Endodermal cell (in vitro differentiated cells): ENCODE results near the gene PPP1R26. TPM values are rescaled to one million over a fixed set of nuclear protein-coding genes. Genes with fewer than 3 reads are reported as not detected.

Experiments
- DNase-seq: peaks from one replicate; pipeline ENCODE4 v3.0.0-alpha.2; 2017
- H3K27ac ChIP-seq: 2 replicates; pipeline ENCODE4 v1.5.1; 2013; ENCODE audit warnings: mild to moderate bottlenecking, low read depth, low read length, moderate library complexity
- H3K27me3 ChIP-seq: 2 replicates; pipeline ENCODE4 v1.6.1; 2013; ENCODE audit warnings: mild to moderate bottlenecking, low read length, moderate library complexity; ENCODE audit not compliant: insufficient read depth, control insufficient read depth, poor library complexity, severe bottlenecking
- H3K36me3 ChIP-seq: 2 replicates; pipeline ENCODE4 v1.7.0; 2013; ENCODE audit warnings: mild to moderate bottlenecking, low read length, moderate library complexity; ENCODE audit not compliant: control insufficient read depth, insufficient read depth
- H3K4me1 ChIP-seq: one replicate; pipeline ENCODE4 v1.7.0; 2013; ENCODE audit warnings: low read length; ENCODE audit not compliant: control insufficient read depth, insufficient read depth
- H3K4me3 ChIP-seq: 2 replicates; pipeline ENCODE4 v1.5.1; 2013; ENCODE audit warnings: mild to moderate bottlenecking, low read length, moderate library complexity
- H3K9ac ChIP-seq: 2 replicates; pipeline ENCODE4 v1.6.1; 2013; ENCODE audit warnings: mild to moderate bottlenecking, low read length, moderate library complexity; ENCODE audit not compliant: poor library complexity, severe bottlenecking; ENCODE audit errors: extremely low read depth
- H3K9me3 ChIP-seq: 2 replicates; pipeline ENCODE4 v1.6.1; 2013; ENCODE audit warnings: mild to moderate bottlenecking, low read length, moderate library complexity; ENCODE audit not compliant: control insufficient read depth
- H3K27ac Mint-ChIP-seq: 2 replicates; pipeline ENCODE4 v1.8.0; 2020; ENCODE audit warnings: mixed read lengths
- H3K27me3 Mint-ChIP-seq: 2 replicates; pipeline ENCODE4 v1.8.0; 2021; ENCODE audit warnings: mild to moderate bottlenecking, mixed read lengths; ENCODE audit not compliant: insufficient read depth
- H3K36me3 Mint-ChIP-seq: 2 replicates; pipeline ENCODE4 v1.8.0; 2020; ENCODE audit warnings: low read depth, mixed read lengths
- H3K4me1 Mint-ChIP-seq: 2 replicates; pipeline ENCODE4 v1.8.0; 2020; ENCODE audit warnings: mixed read lengths
- H3K4me3 Mint-ChIP-seq: 2 replicates; pipeline ENCODE4 v1.8.0; 2020; ENCODE audit warnings: mild to moderate bottlenecking, moderate library complexity, mixed read lengths
- H3K9me3 Mint-ChIP-seq: 2 replicates; pipeline ENCODE4 v1.8.0; 2020; ENCODE audit warnings: mild to moderate bottlenecking, mixed read lengths
- WGBS, 2 experiments: methylation state at CpG; one replicate each; pipeline versions ENCODE4 v1.1.5 to v1.1.7; 2013; ENCODE audit warnings: missing lambda C conversion rate in 2 of 2, mixed read lengths in 1 of 2; ENCODE audit not compliant: insufficient coverage in 1 of 2, insufficient read length in 1 of 2; 5-methylcytosine and 5-hydroxymethylcytosine counted together
- total RNA-seq, 2 donors: library from RNA; stranded (reverse); fragmentation: NEBNext Ultra II Directional in 1 of 2; extraction: Animal tissue kit (Norgen Biotek cat#: 25700) in 1 of 2; gene quantifications; 2 replicates in 1 of 2; 3 replicates in 1 of 2; pipeline ENCODE4 v1.2.1, GENCODE V29; 2021
- TF ChIP-seq, protein P1 (sequence below): fragments of 200-600 bp; sonication (generic); conservative IDR thresholded peaks from 2 replicates; pipeline ENCODE4 v1.5.0; 2021; ENCODE audit warnings: antibody characterized with exemption, mild to moderate bottlenecking

PPP1R26 gene
- total RNA-seq, 2 donors from 2014 or later = 43.2 to 54.5 TPM

- H3K9me3 Mint-ChIP-seq = no peaks in the 10 kb centered on the region
- no peaks in the 10 kb centered on the region for H3K27me3 ChIP-seq
- H3K27me3 Mint-ChIP-seq = no peaks in the 10 kb centered on the region
- no peak overlapping the region for H3K9ac ChIP-seq
- no peak overlapping the region for H3K4me3 ChIP-seq
- no peaks in the 10 kb centered on the region for H3K9me3 ChIP-seq
- no peak overlapping the region for H3K27ac Mint-ChIP-seq
- H3K36me3 Mint-ChIP-seq = no peaks in the 10 kb centered on the region
- TF ChIP-seq, protein P1, sequence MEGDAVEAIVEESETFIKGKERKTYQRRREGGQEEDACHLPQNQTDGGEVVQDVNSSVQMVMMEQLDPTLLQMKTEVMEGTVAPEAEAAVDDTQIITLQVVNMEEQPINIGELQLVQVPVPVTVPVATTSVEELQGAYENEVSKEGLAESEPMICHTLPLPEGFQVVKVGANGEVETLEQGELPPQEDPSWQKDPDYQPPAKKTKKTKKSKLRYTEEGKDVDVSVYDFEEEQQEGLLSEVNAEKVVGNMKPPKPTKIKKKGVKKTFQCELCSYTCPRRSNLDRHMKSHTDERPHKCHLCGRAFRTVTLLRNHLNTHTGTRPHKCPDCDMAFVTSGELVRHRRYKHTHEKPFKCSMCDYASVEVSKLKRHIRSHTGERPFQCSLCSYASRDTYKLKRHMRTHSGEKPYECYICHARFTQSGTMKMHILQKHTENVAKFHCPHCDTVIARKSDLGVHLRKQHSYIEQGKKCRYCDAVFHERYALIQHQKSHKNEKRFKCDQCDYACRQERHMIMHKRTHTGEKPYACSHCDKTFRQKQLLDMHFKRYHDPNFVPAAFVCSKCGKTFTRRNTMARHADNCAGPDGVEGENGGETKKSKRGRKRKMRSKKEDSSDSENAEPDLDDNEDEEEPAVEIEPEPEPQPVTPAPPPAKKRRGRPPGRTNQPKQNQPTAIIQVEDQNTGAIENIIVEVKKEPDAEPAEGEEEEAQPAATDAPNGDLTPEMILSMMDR = no peak
- 88 to 93% methylated on average over 10 to 16 of the region's 16 CpGs for WGBS, 2 experiments
- no peaks in the 10 kb centered on the region for H3K36me3 ChIP-seq
- no peak overlapping the region for H3K4me3 Mint-ChIP-seq
- no peaks in the 10 kb centered on the region for H3K4me1 Mint-ChIP-seq
- no peaks in the 10 kb centered on the region for H3K4me1 ChIP-seq
- peak; percentile 44 for DNase-seq
- no peak overlapping the region for H3K27ac ChIP-seq
Measured at GRCh38 chr9:135522137-135522877, 42.7 kb downstream of the PPP1R26 start.

GRCh38 chr9:135522931-135523330 lies 43.3 kb downstream of the PPP1R26 start:
- no peaks in the 10 kb centered on the region for H3K4me1 Mint-ChIP-seq
- H3K4me3 Mint-ChIP-seq = no peak overlapping the region
- Histone ChIP-seq H3K9me3 (no peaks in the 10 kb centered on the region), H3K4me3 (no peak overlapping the region), H3K27me3 (no peaks in the 10 kb centered on the region), H3K4me1 (no peaks in the 10 kb centered on the region), H3K36me3 (no peaks in the 10 kb centered on the region), H3K9ac (no peak overlapping the region), H3K27ac (no peak overlapping the region)
- DNase-seq = peak; percentile 53
- TF ChIP-seq, protein P1 = no peak
- H3K27ac Mint-ChIP-seq = no peak overlapping the region
- H3K27me3 Mint-ChIP-seq = no peaks in the 10 kb centered on the region
- no peaks in the 10 kb centered on the region for H3K36me3 Mint-ChIP-seq
- H3K9me3 Mint-ChIP-seq = no peaks in the 10 kb centered on the region
- WGBS, 2 experiments = 90 to 97% methylated on average over 14 to 17 of the region's 17 CpGs

- Mint-ChIP-seq H3K27me3 (no peaks in the 10 kb centered on the region), H3K4me3 (no peak overlapping the region), H3K27ac (no peak overlapping the region), H3K36me3 (no peaks in the 10 kb centered on the region), H3K4me1 (no peaks in the 10 kb centered on the region), H3K9me3 (no peaks in the 10 kb centered on the region)
- TF ChIP-seq, protein P1 = peak; percentile 41
- WGBS, 2 experiments = 76 to 90% methylated on average over 14 to 21 of the region's 21 CpGs
- no peak overlapping the region for H3K27ac ChIP-seq
- H3K9me3 ChIP-seq = no peaks in the 10 kb centered on the region
- no peaks in the 10 kb centered on the region for H3K27me3 ChIP-seq
- no peak overlapping the region for H3K4me3 ChIP-seq
- no peaks in the 10 kb centered on the region for H3K36me3 ChIP-seq
- DNase-seq = peak; percentile 61
- no peak overlapping the region for H3K9ac ChIP-seq
- no peaks in the 10 kb centered on the region for H3K4me1 ChIP-seq
Measured at GRCh38 chr9:135523521-135524129, 44.0 kb downstream of the PPP1R26 start.
